Body of pancreas (tissue), 4 donors: ENCODE data around the gene PGGT1B. TPM values are rescaled to one million over a fixed set of nuclear protein-coding genes. Genes with fewer than 3 reads are reported as not detected.

ENCODE experiments used
- ATAC-seq: fragments of 150-250 bp; one replicate; pipeline ENCODE4 v1.9.1; 2016
- DNase-seq, 4 donors: peaks; one replicate each; pipeline ENCODE4 v3.0.0-alpha.2; 2019
- H3K27ac ChIP-seq, 4 donors: fragments of 200-600 bp; sonication (generic); 1 replicate in 3 of 4; 2 replicates in 1 of 4; pipeline versions ENCODE4 v1.5.1 to v1.6.1; 2016 to 2019; ENCODE audit warnings: mild to moderate bottlenecking in 1 of 4, mixed read lengths in 1 of 4, moderate library complexity in 1 of 4
- H3K27me3 ChIP-seq, 2 donors: fragments of 200-600 bp; sonication (generic); one replicate each; pipeline ENCODE4 v1.6.0; 2016; ENCODE audit warnings: mild to moderate bottlenecking in 1 of 2
- H3K36me3 ChIP-seq, 2 donors: fragments of 200-600 bp; sonication (generic); replicated peaks in 1 of 2; 2 replicates each; pipeline ENCODE4 v1.5.1; 2016; ENCODE audit warnings: low read depth in 2 of 2; ENCODE audit not compliant: insufficient read depth in 1 of 2
- H3K4me1 ChIP-seq: fragments of 200-600 bp; sonication (generic); one replicate; pipeline ENCODE4 v1.6.0; 2016
- H3K4me3 ChIP-seq, 2 donors: fragments of 200-600 bp; sonication (generic); 1 replicate in 1 of 2; 2 replicates in 1 of 2; pipeline ENCODE4 v1.5.1; 2016 to 2019
- H3K9me3 ChIP-seq, 3 donors: fragments of 200-600 bp; sonication (generic); 1 replicate in 2 of 3; 2 replicates in 1 of 3; pipeline ENCODE4 v1.5.1; 2016
- CTCF ChIP-seq, 7 experiments: fragments of 450-650 bp in 4 of 7; fragments of 200-600 bp in 3 of 7; sonication (generic) in 3 of 7; IDR thresholded peaks; one replicate each; pipeline ENCODE4 v1.5.1; 2016 to 2019; ENCODE audit warnings: antibody characterized with exemption in 7 of 7
- POLR2A ChIP-seq, 3 donors: fragments of 450-650 bp; IDR thresholded peaks; one replicate each; pipeline ENCODE4 v1.6.1; 2016; ENCODE audit warnings: antibody characterized with exemption in 3 of 3, mild to moderate bottlenecking in 2 of 3
- whole genome bisulfite sequencing, 2 donors: methylation state at CpG; one replicate each; pipeline ENCODE4 v1.1.5; 2017; 5-methylcytosine and 5-hydroxymethylcytosine counted together
- intact Hi-C: fragments of 100-400 bp; cut with DNase I; formaldehyde crosslinking; loops from one replicate; pipeline ENCODE4 v1.15.1; 2023
- total RNA-seq, 2 donors: library from RNA; depleted of rRNA; stranded (reverse); fragments of >200 nt; gene quantifications; one replicate each; pipeline ENCODE4 v1.1.0, GENCODE V29; 2016

PGGT1B gene
- total RNA-seq, 2 donors from 2014 or later, result 5.6 to 10.9 TPM

DNA sequence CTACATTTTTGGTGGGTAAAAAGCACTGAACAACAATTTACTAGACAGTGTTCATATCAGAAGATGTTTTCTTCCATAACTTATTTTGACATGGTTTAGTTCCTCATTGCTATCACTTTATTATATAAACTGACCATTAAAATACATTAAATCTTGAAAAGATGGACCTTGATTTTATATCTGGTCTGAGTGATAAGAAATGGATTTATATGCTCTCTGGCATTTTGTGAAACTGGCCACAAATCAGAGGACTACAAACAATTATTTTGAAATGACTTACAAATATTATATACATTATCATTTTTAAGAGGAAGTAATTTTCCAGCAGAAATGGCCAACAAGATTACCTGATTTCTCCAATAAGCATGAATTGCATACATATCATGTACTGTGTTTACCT, 69.4 kb downstream of the PGGT1B start:
- DNase-seq (no peak), ATAC-seq (no peak)
- Histone ChIP-seq H3K27ac (no peak overlapping the region), H3K27me3 (no peaks in the 10 kb centered on the region), H3K4me3 (no peak overlapping the region), H3K9me3 (no peaks in the 10 kb centered on the region), H3K4me1 (peaks cover 15% of the 10 kb centered on the region), H3K36me3 (no peaks in the 10 kb centered on the region)
- TF ChIP-seq CTCF (IDR thresholded peaks at IDR 0.05), result no peak
- no peak for TF ChIP-seq POLR2A (IDR thresholded peaks at IDR 0.05)
- intact Hi-C loops, result no loop called here

DNA sequence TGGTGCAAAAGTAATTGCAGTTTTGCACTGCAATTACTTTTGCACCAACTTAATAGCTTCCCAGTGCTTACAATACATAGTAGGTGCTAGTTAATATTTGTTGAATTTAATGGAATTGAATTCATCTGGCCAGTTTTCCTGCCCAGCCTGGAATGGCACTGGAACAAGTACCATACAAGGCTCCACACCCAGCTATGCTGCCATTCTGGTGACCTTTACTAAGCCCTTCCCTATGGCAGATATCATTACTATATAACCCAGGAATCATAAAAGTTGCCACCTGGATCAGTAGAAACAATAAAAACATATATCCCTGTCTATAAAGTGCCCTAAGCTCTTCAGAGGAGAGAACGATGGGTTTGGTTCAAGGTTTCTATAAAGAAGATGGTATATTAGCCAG, 70.6 kb downstream of the PGGT1B start:
- ATAC-seq, result no peak
- Histone ChIP-seq H3K27ac (no peak overlapping the region), H3K36me3 (no peaks in the 10 kb centered on the region), H3K4me3 (no peak overlapping the region), H3K9me3 (no peaks in the 10 kb centered on the region), H3K27me3 (no peaks in the 10 kb centered on the region), H3K4me1 (peaks cover 15% of the 10 kb centered on the region)
- TF ChIP-seq CTCF (IDR thresholded peaks at IDR 0.05) (no peak), POLR2A (IDR thresholded peaks at IDR 0.05) (no peak)
- no peak for DNase-seq
- intact Hi-C loops, result no loop called here
- 100% methylated on average over 1 of the region's 1 CpG for WGBS, 2 donors

GRCh38 chr5:115191474-115192031, 71.1 kb downstream of the PGGT1B start:
- Histone ChIP-seq H3K9me3 (no peaks in the 10 kb centered on the region), H3K27ac (no peak overlapping the region), H3K36me3 (no peaks in the 10 kb centered on the region), H3K4me3 (no peak overlapping the region), H3K27me3 (no peaks in the 10 kb centered on the region), H3K4me1 (peaks cover 15% of the 10 kb centered on the region)
- DNase-seq, result no peak
- WGBS, 2 donors, result 67% methylated on average over 8 of the region's 8 CpGs
- ATAC-seq, result no peak
- intact Hi-C loops, result no loop called here
- no peak for TF ChIP-seq POLR2A (IDR thresholded peaks at IDR 0.05)
- no peak for TF ChIP-seq CTCF (IDR thresholded peaks at IDR 0.05)

- Histone ChIP-seq H3K9me3 (no peaks in the 10 kb centered on the region), H3K27me3 (no peaks in the 10 kb centered on the region), H3K4me3 (no peak overlapping the region), H3K4me1 (peaks cover 14% of the 10 kb centered on the region), H3K27ac (no peak overlapping the region), H3K36me3 (no peaks in the 10 kb centered on the region)
- DNase-seq, result no peak
- WGBS, 2 donors, result 79 to 82% methylated on average over 4 of the region's 4 CpGs
- ATAC-seq, result no peak
- intact Hi-C loops, result no loop called here
- TF ChIP-seq POLR2A (IDR thresholded peaks at IDR 0.05), result no peak
- TF ChIP-seq CTCF (IDR thresholded peaks at IDR 0.05), result no peak
These were observed 72.3 kb downstream of the PGGT1B start for GRCh38 chr5:115190388-115190787.

- H3K27ac ChIP-seq, result no peak overlapping the region
- no peaks in the 10 kb centered on the region for H3K9me3 ChIP-seq
- ATAC-seq (no peak), DNase-seq (no peak)
- TF ChIP-seq CTCF (IDR thresholded peaks at IDR 0.05), result no peak
- no peak for TF ChIP-seq POLR2A (IDR thresholded peaks at IDR 0.05)
- H3K27me3 ChIP-seq, result no peaks in the 10 kb centered on the region
- H3K4me1 ChIP-seq, result peaks cover 9% of the 10 kb centered on the region
- WGBS, 2 donors, result 51 to 61% methylated on average over 2 of the region's 2 CpGs
- no peaks in the 10 kb centered on the region for H3K36me3 ChIP-seq
- intact Hi-C loops, result no loop called here
- H3K4me3 ChIP-seq, result no peak overlapping the region
These were observed 72.8 kb downstream of the PGGT1B start for GRCh38 chr5:115189866-115190265.
